Inflammatory macrophage treated with lipopolysaccharide for 1 hour (primary cell): ENCODE measurements around the gene MAPK13.
A peak's percentile ranks its signal among the peaks of the same experiment; 100 is the strongest.
"Not testable (repeated sequence)": the region's sequence is repeated elsewhere in the genome, so short reads cannot be mapped to it uniquely, and the experiment has no call there.

ENCODE experiments used
- DNase-seq, 2 donors: peaks; one replicate each; pipeline ENCODE4 v3.0.0-alpha.2; 2020 to 2022

Gene MAPK13

GRCh38 chr6:36129941-36130666 lies at the start of gene MAPK13:
MAPK13 (plus strand) TSS chr6:36130513; CDS start chr6:36130583, 70 bp downstream.
- DNase-seq, result peak; percentile 43 to 71

- no peak for DNase-seq
Measured at GRCh38 chr6:36082318-36082717, 48.0 kb upstream of the MAPK13 start.

- DNase-seq, result no peak
Measured at GRCh38 chr6:36083446-36083845, 46.9 kb upstream of the MAPK13 start.

- not testable (repeated sequence) for DNase-seq
Measured at GRCh38 chr6:36088204-36088603, 42.1 kb upstream of the MAPK13 start.

GRCh38 chr6:36089048-36089447 lies 41.3 kb upstream of the MAPK13 start:
- DNase-seq, result no peak

- DNase-seq, result no peak
Measured at GRCh38 chr6:36094238-36094637, 36.1 kb upstream of the MAPK13 start.

- DNase-seq, result peak; percentile 61 to 92
Measured at GRCh38 chr6:36094753-36095496, 35.4 kb upstream of the MAPK13 start.

GRCh38 chr6:36095497-36096391 lies 34.6 kb upstream of the MAPK13 start:
- no peak for DNase-seq

- DNase-seq, result no peak
Measured at GRCh38 chr6:36098253-36098919, 31.9 kb upstream of the MAPK13 start.

GRCh38 chr6:36098920-36099647 lies 31.2 kb upstream of the MAPK13 start:
- no peak for DNase-seq

- DNase-seq, result no peak
Measured at GRCh38 chr6:36099869-36100483, 30.3 kb upstream of the MAPK13 start.

GRCh38 chr6:36101691-36102090 lies 28.6 kb upstream of the MAPK13 start:
- DNase-seq, result no peak

- DNase-seq, result no peak
Measured at GRCh38 chr6:36102853-36103252, 27.5 kb upstream of the MAPK13 start.

- DNase-seq, result no peak
Measured at GRCh38 chr6:36104836-36105235, 25.5 kb upstream of the MAPK13 start.

- no peak for DNase-seq
Measured at GRCh38 chr6:36109092-36109491, 21.2 kb upstream of the MAPK13 start.

GRCh38 chr6:36110050-36110449 lies 20.3 kb upstream of the MAPK13 start:
- no peak for DNase-seq

- no peak for DNase-seq
Measured at GRCh38 chr6:36110863-36111262, 19.4 kb upstream of the MAPK13 start.

- DNase-seq, result no peak
Measured at GRCh38 chr6:36111526-36111925, 18.8 kb upstream of the MAPK13 start.

- DNase-seq, result no peak
Measured at GRCh38 chr6:36113049-36113448, 17.3 kb upstream of the MAPK13 start.

GRCh38 chr6:36113703-36114102 lies 16.6 kb upstream of the MAPK13 start:
- DNase-seq, result no peak

GRCh38 chr6:36114798-36115408 lies 15.4 kb upstream of the MAPK13 start:
- peak in 1 of 2 donors; percentile 23 for DNase-seq
